HepG2 (cell line): ENCODE data around the gene HDHD3. TPM values are rescaled to one million over a fixed set of nuclear protein-coding genes. Genes with fewer than 3 reads are reported as not detected.

Source experiments
- ATRX ChIP-seq: sonication (generic); formaldehyde crosslinking; IDR thresholded peaks from 2 replicates; pipeline ENCODE4 v1.4.0; 2020; ENCODE audit warnings: missing genetic modification reagents, borderline replicate concordance
- CBX2 ChIP-seq, 2 experiments: fragments of 200-600 bp in 1 of 2; sonication (generic); formaldehyde crosslinking in 1 of 2; IDR thresholded peaks; 2 replicates each; pipeline versions ENCODE4 v1.7.0 to v1.8.1; 2018 to 2022; ENCODE audit warnings: low read depth in 2 of 2, low read length in 1 of 2, mild to moderate bottlenecking in 1 of 2, missing genetic modification reagents in 1 of 2
- ESRRA ChIP-seq: sonication (generic); formaldehyde crosslinking; IDR thresholded peaks from 2 replicates; pipeline ENCODE4 v1.5.1; 2020; ENCODE audit warnings: mild to moderate bottlenecking, low read depth, missing genetic modification reagents
- HMG20B ChIP-seq: conservative IDR thresholded peaks from 2 replicates; pipeline ENCODE4 v1.6.1; 2016; ENCODE audit warnings: missing genetic modification reagents, missing compliant biosample characterization
- NBN ChIP-seq: fragments of 450-650 bp; conservative IDR thresholded peaks from 2 replicates; pipeline ENCODE4 v1.6.1; 2017
- NONO ChIP-seq, 2 experiments: fragments of 450-650 bp in 1 of 2; sonication (generic) in 1 of 2; formaldehyde crosslinking in 1 of 2; IDR thresholded peaks in 1 of 2; conservative IDR thresholded peaks in 1 of 2; 2 replicates each; pipeline versions ENCODE4 v1.6.1 to v1.8.0; 2017 to 2022; ENCODE audit warnings: mild to moderate bottlenecking in 1 of 2, missing genetic modification reagents in 1 of 2, moderate library complexity in 1 of 2
- PCBP1 ChIP-seq: fragments of 200-400 bp; formaldehyde crosslinking; IDR thresholded peaks from 2 replicates; pipeline ENCODE4 v1.6.1; 2017; ENCODE audit warnings: mild to moderate bottlenecking, low read depth, low read length, borderline replicate concordance
- SRSF1 ChIP-seq: fragments of 200-400 bp; formaldehyde crosslinking; optimal IDR thresholded peaks from 2 replicates; pipeline ENCODE3; 2017; ENCODE audit warnings: mild to moderate bottlenecking, low read depth, low read length, moderate library complexity
- ZC3H13 ChIP-seq: sonication (generic); formaldehyde crosslinking; IDR thresholded peaks from 2 replicates; pipeline ENCODE4 v1.8.1; 2023; ENCODE audit warnings: mild to moderate bottlenecking, missing genetic modification reagents, moderate library complexity
- ZNF121 ChIP-seq: sonication (generic); formaldehyde crosslinking; IDR thresholded peaks from 2 replicates; pipeline ENCODE4 v1.5.0; 2020; ENCODE audit warnings: mild to moderate bottlenecking, missing genetic modification reagents
- ZNF296 ChIP-seq: sonication (generic); formaldehyde crosslinking; conservative IDR thresholded peaks from 2 replicates; pipeline ENCODE4 v1.5.0; 2020; ENCODE audit warnings: mild to moderate bottlenecking, missing genetic modification reagents
- ZNF589 ChIP-seq: sonication (generic); formaldehyde crosslinking; conservative IDR thresholded peaks from 2 replicates; pipeline ENCODE4 v1.8.0; 2022; ENCODE audit warnings: mild to moderate bottlenecking, moderate library complexity, missing genetic modification reagents
- ZNF672 ChIP-seq: sonication (generic); formaldehyde crosslinking; IDR thresholded peaks from 2 replicates; pipeline ENCODE4 v1.8.1; 2022; ENCODE audit warnings: missing genetic modification reagents
- ZNF746 ChIP-seq: sonication (generic); formaldehyde crosslinking; IDR thresholded peaks from 2 replicates; pipeline ENCODE4 v1.8.0; 2022; ENCODE audit warnings: mild to moderate bottlenecking, missing genetic modification reagents
- ZNF776 ChIP-seq: sonication (generic); formaldehyde crosslinking; IDR thresholded peaks from 2 replicates; pipeline ENCODE4 v1.4.0; 2020; ENCODE audit warnings: mild to moderate bottlenecking, missing genetic modification reagents
- polyA plus RNA-seq, 8 experiments: library from polyadenylated mRNA; depleted of rRNA in 3 of 8; stranded (reverse) in 7 of 8; unstranded in 1 of 8; fragments of >200 nt; fragmentation: Illumina TruSeq in 4 of 8; extraction: Trizol in 4 of 8; gene quantifications; 2 replicates each; pipeline versions ENCODE4 v1.2.1 to v1.2.3, GENCODE V29; 2011 to 2016; ENCODE audit warnings: low read depth in 4 of 8, missing spikeins in 1 of 8, mixed read lengths in 1 of 8; ENCODE audit not compliant: insufficient read depth in 1 of 8
- total RNA-seq, 5 experiments: library from RNA; depleted of rRNA; stranded (reverse); fragments of >200 nt; fragmentation: Illumina TruSeq; extraction: Trizol; gene quantifications; 2 replicates each; pipeline ENCODE4 v1.2.3, GENCODE V29; 2016; ENCODE audit warnings: low read depth in 1 of 5
- TF ChIP-seq, protein P1 (sequence below): sonication (generic); formaldehyde crosslinking; IDR thresholded peaks from 2 replicates; pipeline ENCODE4 v1.4.0; 2020; ENCODE audit warnings: missing genetic modification reagents, mild to moderate bottlenecking, borderline replicate concordance
- TF ChIP-seq, protein P2 (sequence below): sonication (generic); formaldehyde crosslinking; IDR thresholded peaks from 2 replicates; pipeline ENCODE4 v1.4.0; 2020; ENCODE audit warnings: mild to moderate bottlenecking, missing genetic modification reagents
- TF ChIP-seq, protein P3 (sequence below): IDR thresholded peaks from 2 replicates; pipeline ENCODE4 v1.6.1; 2016; ENCODE audit warnings: low read depth, control low read depth
- TF ChIP-seq, protein P4 (sequence below): IDR thresholded peaks from 2 replicates; pipeline ENCODE4 v1.6.1; 2016; ENCODE audit warnings: missing compliant biosample characterization, missing genetic modification reagents, borderline replicate concordance
- TF ChIP-seq, protein P5 (sequence below): sonication (generic); formaldehyde crosslinking; IDR thresholded peaks from 2 replicates; pipeline ENCODE4 v1.4.0; 2020; ENCODE audit warnings: missing genetic modification reagents, mild to moderate bottlenecking, borderline replicate concordance

The HDHD3 gene
- total and polyA plus RNA-seq, 2 of the 13 experiments (the other 11 are each of a cell fraction or from before 2014, with no cell fraction given), result 23.1 to 38.5 TPM

DNA sequence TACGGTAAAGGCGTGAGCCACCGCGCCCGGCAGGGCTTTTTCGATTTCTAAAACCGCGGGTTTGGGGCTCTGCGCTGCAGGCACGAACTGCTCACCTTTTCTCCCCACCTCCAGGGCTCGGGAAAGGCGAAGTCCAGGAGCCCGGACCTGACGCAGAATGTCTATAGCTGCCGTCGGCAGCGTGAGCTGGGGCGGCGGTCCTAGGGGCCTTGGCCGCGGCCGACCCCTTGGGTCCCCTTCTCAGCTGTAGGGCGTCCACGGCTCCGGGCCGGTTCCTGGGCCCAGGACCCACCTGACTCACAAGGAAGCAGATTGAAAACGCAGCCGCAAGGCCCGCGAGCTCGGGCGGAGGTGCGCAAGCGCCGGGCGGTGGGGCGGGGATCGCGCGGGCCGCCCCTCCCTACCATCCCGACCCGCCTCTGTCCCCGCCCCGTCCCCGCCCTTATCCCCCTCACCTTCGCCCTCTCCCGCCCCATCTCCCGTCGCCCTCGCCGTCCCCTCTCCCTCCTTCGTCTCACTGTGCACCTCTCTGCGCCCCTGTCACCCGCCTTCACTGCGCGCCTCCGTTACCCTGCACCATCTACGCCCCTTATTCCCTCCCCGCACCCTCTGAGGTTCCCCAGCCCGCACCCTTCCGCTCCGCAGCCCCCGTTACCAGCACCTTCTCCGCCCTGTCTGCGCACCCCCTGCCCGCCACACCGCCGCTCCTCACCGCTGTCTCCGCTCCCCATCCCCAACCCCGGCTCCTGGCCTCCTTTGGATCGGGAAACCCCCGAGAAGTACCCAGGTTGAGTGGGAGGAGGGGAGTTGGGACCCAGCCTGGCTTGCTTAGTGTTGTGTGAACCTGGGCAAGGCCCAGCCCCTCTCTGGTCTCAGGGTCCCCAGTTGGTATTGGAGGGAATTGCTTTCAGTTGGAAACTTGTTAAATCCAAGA is at the start of gene HDHD3 (continued):
- TF ChIP-seq ZNF672 (CRISPR knock-in tag) (0 out of 2 replicates have a peak, but pooled peaks have one; percentile 36), ZC3H13 (CRISPR knock-in tag) (no peak), NBN (no peak), SRSF1 (no peak), CBX2 (IDR thresholded peaks at IDR 0.05; ENCODE audit: low read depth, low read length) (no peak), CBX2 (CRISPR knock-in tag; IDR thresholded peaks at IDR 0.05; ENCODE audit: low read depth) (no peak), ZNF589 (0 out of 2 replicates have a peak, but pooled peaks have one; percentile 54), HMG20B (CRISPR knock-in tag) (no peak), PCBP1 (0 out of 2 replicates have a peak, but pooled peaks have one; percentile 78), ATRX (CRISPR knock-in tag) (no peak), ZNF121 (CRISPR knock-in tag) (no peak; the same call in 1 of the 2 replicates), ZNF746 (CRISPR knock-in tag) (peak; percentile 87), ESRRA (CRISPR knock-in tag) (peak; percentile 59; the same call in 1 of the 2 replicates), NONO (IDR thresholded peaks at IDR 0.05) (no peak), NONO (CRISPR knock-in tag; conservative IDR thresholded peaks at IDR 0.05) (peak; percentile 84), ZNF776 (CRISPR knock-in tag) (peak; percentile 32; the same call in 1 of the 2 replicates), ZNF296 (no peak)
- TF ChIP-seq, protein P1, sequence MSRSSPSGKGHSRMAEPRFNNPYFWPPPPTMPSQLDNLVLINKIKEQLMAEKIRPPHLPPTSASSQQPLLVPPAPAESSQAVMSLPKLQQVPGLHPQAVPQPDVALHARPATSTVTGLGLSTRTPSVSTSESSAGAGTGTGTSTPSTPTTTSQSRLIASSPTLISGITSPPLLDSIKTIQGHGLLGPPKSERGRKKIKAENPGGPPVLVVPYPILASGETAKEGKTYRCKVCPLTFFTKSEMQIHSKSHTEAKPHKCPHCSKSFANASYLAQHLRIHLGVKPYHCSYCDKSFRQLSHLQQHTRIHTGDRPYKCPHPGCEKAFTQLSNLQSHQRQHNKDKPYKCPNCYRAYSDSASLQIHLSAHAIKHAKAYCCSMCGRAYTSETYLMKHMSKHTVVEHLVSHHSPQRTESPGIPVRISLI (CRISPR knock-in tag), result no peak; the same call in 1 of the 2 replicates
- TF ChIP-seq, protein P2, sequence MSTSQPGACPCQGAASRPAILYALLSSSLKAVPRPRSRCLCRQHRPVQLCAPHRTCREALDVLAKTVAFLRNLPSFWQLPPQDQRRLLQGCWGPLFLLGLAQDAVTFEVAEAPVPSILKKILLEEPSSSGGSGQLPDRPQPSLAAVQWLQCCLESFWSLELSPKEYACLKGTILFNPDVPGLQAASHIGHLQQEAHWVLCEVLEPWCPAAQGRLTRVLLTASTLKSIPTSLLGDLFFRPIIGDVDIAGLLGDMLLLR (CRISPR knock-in tag), result peak; percentile 80
- TF ChIP-seq, protein P3, sequence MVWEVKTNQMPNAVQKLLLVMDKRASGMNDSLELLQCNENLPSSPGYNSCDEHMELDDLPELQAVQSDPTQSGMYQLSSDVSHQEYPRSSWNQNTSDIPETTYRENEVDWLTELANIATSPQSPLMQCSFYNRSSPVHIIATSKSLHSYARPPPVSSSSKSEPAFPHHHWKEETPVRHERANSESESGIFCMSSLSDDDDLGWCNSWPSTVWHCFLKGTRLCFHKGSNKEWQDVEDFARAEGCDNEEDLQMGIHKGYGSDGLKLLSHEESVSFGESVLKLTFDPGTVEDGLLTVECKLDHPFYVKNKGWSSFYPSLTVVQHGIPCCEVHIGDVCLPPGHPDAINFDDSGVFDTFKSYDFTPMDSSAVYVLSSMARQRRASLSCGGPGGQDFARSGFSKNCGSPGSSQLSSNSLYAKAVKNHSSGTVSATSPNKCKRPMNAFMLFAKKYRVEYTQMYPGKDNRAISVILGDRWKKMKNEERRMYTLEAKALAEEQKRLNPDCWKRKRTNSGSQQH, result 0 out of 2 replicates have a peak, but pooled peaks have one; percentile 19
- TF ChIP-seq, protein P4, sequence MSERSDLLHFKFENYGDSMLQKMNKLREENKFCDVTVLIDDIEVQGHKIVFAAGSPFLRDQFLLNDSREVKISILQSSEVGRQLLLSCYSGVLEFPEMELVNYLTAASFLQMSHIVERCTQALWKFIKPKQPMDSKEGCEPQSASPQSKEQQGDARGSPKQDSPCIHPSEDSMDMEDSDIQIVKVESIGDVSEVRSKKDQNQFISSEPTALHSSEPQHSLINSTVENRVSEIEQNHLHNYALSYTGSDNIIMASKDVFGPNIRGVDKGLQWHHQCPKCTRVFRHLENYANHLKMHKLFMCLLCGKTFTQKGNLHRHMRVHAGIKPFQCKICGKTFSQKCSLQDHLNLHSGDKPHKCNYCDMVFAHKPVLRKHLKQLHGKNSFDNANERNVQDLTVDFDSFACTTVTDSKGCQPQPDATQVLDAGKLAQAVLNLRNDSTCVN, result no peak; the same call in 1 of the 2 replicates
- TF ChIP-seq, protein P5, sequence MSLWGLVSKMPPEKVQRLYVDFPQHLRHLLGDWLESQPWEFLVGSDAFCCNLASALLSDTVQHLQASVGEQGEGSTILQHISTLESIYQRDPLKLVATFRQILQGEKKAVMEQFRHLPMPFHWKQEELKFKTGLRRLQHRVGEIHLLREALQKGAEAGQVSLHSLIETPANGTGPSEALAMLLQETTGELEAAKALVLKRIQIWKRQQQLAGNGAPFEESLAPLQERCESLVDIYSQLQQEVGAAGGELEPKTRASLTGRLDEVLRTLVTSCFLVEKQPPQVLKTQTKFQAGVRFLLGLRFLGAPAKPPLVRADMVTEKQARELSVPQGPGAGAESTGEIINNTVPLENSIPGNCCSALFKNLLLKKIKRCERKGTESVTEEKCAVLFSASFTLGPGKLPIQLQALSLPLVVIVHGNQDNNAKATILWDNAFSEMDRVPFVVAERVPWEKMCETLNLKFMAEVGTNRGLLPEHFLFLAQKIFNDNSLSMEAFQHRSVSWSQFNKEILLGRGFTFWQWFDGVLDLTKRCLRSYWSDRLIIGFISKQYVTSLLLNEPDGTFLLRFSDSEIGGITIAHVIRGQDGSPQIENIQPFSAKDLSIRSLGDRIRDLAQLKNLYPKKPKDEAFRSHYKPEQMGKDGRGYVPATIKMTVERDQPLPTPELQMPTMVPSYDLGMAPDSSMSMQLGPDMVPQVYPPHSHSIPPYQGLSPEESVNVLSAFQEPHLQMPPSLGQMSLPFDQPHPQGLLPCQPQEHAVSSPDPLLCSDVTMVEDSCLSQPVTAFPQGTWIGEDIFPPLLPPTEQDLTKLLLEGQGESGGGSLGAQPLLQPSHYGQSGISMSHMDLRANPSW (CRISPR knock-in tag), result no peak
